H9 (cell line): Measurements from ENCODE around the gene TRIM28. TPM values are rescaled to one million over a fixed set of nuclear protein-coding genes. Genes with fewer than 3 reads are reported as not detected.

Source experiments
- DNase-seq: peaks from one replicate; pipeline ENCODE4 v3.0.0-alpha.2; 2017
- H2AFZ ChIP-seq: one replicate; pipeline ENCODE4 v1.6.1; 2013; ENCODE audit warnings: mild to moderate bottlenecking, low read length, control low read depth, moderate library complexity
- H2AK5ac ChIP-seq: 2 replicates; pipeline ENCODE4 v1.6.1; 2013; ENCODE audit warnings: low read length, control low read depth, mixed read lengths; ENCODE audit not compliant: insufficient read length
- H2BK120ac ChIP-seq: one replicate; pipeline ENCODE4 v1.6.1; 2013; ENCODE audit warnings: low read depth, mild to moderate bottlenecking, low read length, control low read depth, inconsistent platforms; ENCODE audit not compliant: poor library complexity, severe bottlenecking
- H2BK12ac ChIP-seq: 2 replicates; pipeline ENCODE4 v1.6.1; 2013; ENCODE audit warnings: low read length, control low read depth, mixed read lengths, low read depth; ENCODE audit not compliant: insufficient read length
- H2BK15ac ChIP-seq: 2 replicates; pipeline ENCODE4 v1.6.1; 2013; ENCODE audit warnings: low read depth, low read length, control low read depth
- H2BK20ac ChIP-seq: one replicate; pipeline ENCODE4 v1.6.1; 2013; ENCODE audit warnings: low read depth, mild to moderate bottlenecking, low read length, control low read depth, inconsistent platforms; ENCODE audit not compliant: poor library complexity, severe bottlenecking
- H2BK5ac ChIP-seq: 2 replicates; pipeline ENCODE4 v1.6.1; 2013; ENCODE audit warnings: low read length, control low read depth, mixed read lengths; ENCODE audit not compliant: insufficient read length
- H3K14ac ChIP-seq: 2 replicates; pipeline ENCODE4 v1.6.1; 2013; ENCODE audit warnings: low read length, control low read depth; ENCODE audit not compliant: insufficient read depth
- H3K18ac ChIP-seq: 2 replicates; pipeline ENCODE4 v1.6.1; 2013; ENCODE audit warnings: low read depth, mild to moderate bottlenecking, mixed read lengths, low read length, control low read depth; ENCODE audit not compliant: insufficient read length
- H3K23ac ChIP-seq: 2 replicates; pipeline ENCODE4 v1.6.1; 2013; ENCODE audit warnings: low read length, control low read depth, mixed read lengths, low read depth; ENCODE audit not compliant: insufficient read length
- H3K23me2 ChIP-seq: 2 replicates; pipeline ENCODE4 v1.6.1; 2013; ENCODE audit warnings: low read depth, mild to moderate bottlenecking, mixed read lengths, low read length, control low read depth; ENCODE audit not compliant: insufficient read length, poor library complexity, severe bottlenecking
- H3K27ac ChIP-seq: 2 replicates; pipeline ENCODE4 v1.5.1; 2013; ENCODE audit warnings: low read length, control low read depth, mixed read lengths, low read depth; ENCODE audit not compliant: insufficient read length
- H3K27me3 ChIP-seq: 2 replicates; pipeline ENCODE4 v1.6.1; 2013; ENCODE audit warnings: low read length, control low read depth, inconsistent platforms; ENCODE audit not compliant: insufficient read depth
- H3K4ac ChIP-seq: 2 replicates; pipeline ENCODE4 v1.6.1; 2013; ENCODE audit warnings: low read depth, mild to moderate bottlenecking, control low read depth, inconsistent platforms, low read length, moderate library complexity
- H3K4me1 ChIP-seq: 2 replicates; pipeline ENCODE4 v1.6.1; 2013; ENCODE audit warnings: low read length, control low read depth, inconsistent platforms; ENCODE audit not compliant: insufficient read depth
- H3K4me2 ChIP-seq: 2 replicates; pipeline ENCODE4 v1.6.1; 2013; ENCODE audit warnings: low read length, control low read depth, mixed read lengths; ENCODE audit not compliant: insufficient read length, insufficient read depth
- H3K56ac ChIP-seq: 2 replicates; pipeline ENCODE4 v1.6.1; 2013; ENCODE audit warnings: low read depth, mild to moderate bottlenecking, mixed read lengths, low read length, control low read depth; ENCODE audit not compliant: insufficient read length
- H3K79me1 ChIP-seq: 2 replicates; pipeline ENCODE4 v1.6.1; 2013; ENCODE audit warnings: low read depth, mild to moderate bottlenecking, moderate library complexity, low read length, control low read depth, inconsistent platforms; ENCODE audit not compliant: insufficient read depth, poor library complexity, severe bottlenecking
- H3K79me2 ChIP-seq: 2 replicates; pipeline ENCODE4 v1.6.1; 2013; ENCODE audit warnings: low read length, control low read depth, inconsistent platforms; ENCODE audit not compliant: insufficient read depth
- H3K9ac ChIP-seq: 2 replicates; pipeline ENCODE4 v1.6.1; 2013; ENCODE audit warnings: low read length, control low read depth, mixed read lengths; ENCODE audit not compliant: insufficient read length; ENCODE audit errors: extremely low read depth
- H3K9me3 ChIP-seq: one replicate; pipeline ENCODE4 v1.6.1; 2013; ENCODE audit warnings: low read depth, low read length, inconsistent platforms; ENCODE audit not compliant: control insufficient read depth
- H3T11ph ChIP-seq: one replicate; pipeline ENCODE4 v1.6.1; 2013; ENCODE audit warnings: mild to moderate bottlenecking, low read length, control low read depth, inconsistent platforms
- H4K20me1 ChIP-seq: one replicate; pipeline ENCODE4 v1.6.1; 2013; ENCODE audit not compliant: control insufficient read depth, insufficient read length, insufficient read depth
- H4K5ac ChIP-seq: 2 replicates; pipeline ENCODE4 v1.6.1; 2013; ENCODE audit warnings: low read depth, mild to moderate bottlenecking, mixed read lengths, low read length, control low read depth; ENCODE audit not compliant: insufficient read length
- H4K8ac ChIP-seq: replicated peaks from 2 replicates; pipeline ENCODE4 v1.6.1; 2013; ENCODE audit warnings: low read length, control low read depth, mixed read lengths, low read depth; ENCODE audit not compliant: insufficient read length
- H4K91ac ChIP-seq: 2 replicates; pipeline ENCODE4 v1.6.1; 2013; ENCODE audit warnings: low read depth, mild to moderate bottlenecking, moderate library complexity, mixed read lengths, low read length, control low read depth; ENCODE audit not compliant: insufficient read length
- H3K27ac Mint-ChIP-seq, 3 experiments: 2 replicates in 2 of 3; 3 replicates in 1 of 3; pipeline ENCODE4 v1.8.0; 2020 to 2021; ENCODE audit warnings: mixed read lengths in 3 of 3, mild to moderate bottlenecking in 1 of 3, moderate library complexity in 1 of 3
- H3K27me3 Mint-ChIP-seq: 2 replicates; pipeline ENCODE4 v1.8.0; 2021; ENCODE audit warnings: low read depth, mild to moderate bottlenecking, moderate library complexity, mixed read lengths
- H3K36me3 Mint-ChIP-seq, 3 experiments: 2 replicates in 2 of 3; 3 replicates in 1 of 3; pipeline ENCODE4 v1.8.0; 2020 to 2021; ENCODE audit warnings: low read depth in 3 of 3, mixed read lengths in 3 of 3; ENCODE audit not compliant: insufficient read depth in 1 of 3
- H3K4me1 Mint-ChIP-seq, 2 experiments: 2 replicates each; pipeline ENCODE4 v1.8.0; 2020; ENCODE audit warnings: mixed read lengths in 2 of 2
- H3K4me3 Mint-ChIP-seq, 2 experiments: 2 replicates in 1 of 2; 3 replicates in 1 of 2; pipeline ENCODE4 v1.8.0; 2020 to 2021; ENCODE audit warnings: mild to moderate bottlenecking in 2 of 2, mixed read lengths in 2 of 2, moderate library complexity in 1 of 2
- H3K9me3 Mint-ChIP-seq, 2 experiments: 2 replicates in 1 of 2; 3 replicates in 1 of 2; pipeline ENCODE4 v1.8.0; 2020; ENCODE audit warnings: mild to moderate bottlenecking in 2 of 2, mixed read lengths in 2 of 2, moderate library complexity in 1 of 2
- CTCF ChIP-seq: fragments of 200-600 bp; sonication (generic); conservative IDR thresholded peaks from 3 replicates; pipeline ENCODE4 v1.8.0; 2021; ENCODE audit warnings: antibody characterized with exemption, mild to moderate bottlenecking
- WGBS: extraction: QIAGEN DNeasy Blood & Tissue Kit; methylation state at CpG from one replicate; pipeline ENCODE4 v1.1.7; 2013; ENCODE audit warnings: missing lambda C conversion rate, low lambda C conversion rate, mixed read lengths; ENCODE audit not compliant: insufficient read length; ENCODE audit errors: extremely low coverage; 5-methylcytosine and 5-hydroxymethylcytosine counted together
- total RNA-seq: library from RNA; stranded (reverse); gene quantifications from 2 replicates; pipeline ENCODE4 v1.2.1, GENCODE V29; 2021

Gene TRIM28
- total RNA-seq, 1 experiment from 2014 or later, result 1,084 TPM

- Histone ChIP-seq H4K8ac (no peak overlapping the region), H2BK15ac (no peak overlapping the region), H3K27me3 (no peaks in the 10 kb centered on the region), H2AK5ac (no peak overlapping the region), H3K14ac (no peak overlapping the region; the same call in 1 of the 2 replicates), H3K4ac (no peak overlapping the region), H3K27ac (peak overlapping the region; percentile 25), H3T11ph (no peak overlapping the region), H2BK20ac (no peak overlapping the region), H3K4me1 (no peaks in the 10 kb centered on the region), H3K9me3 (no peaks in the 10 kb centered on the region), H2AFZ (no peak overlapping the region), H3K23ac (no peak overlapping the region), H3K79me2 (peaks cover 8% of the 10 kb centered on the region; the same call in 1 of the 2 replicates), H2BK12ac (no peak overlapping the region), H4K20me1 (no peaks in the 10 kb centered on the region), H3K9ac (peak overlapping the region; percentile 83), H2BK120ac (no peak overlapping the region), H3K23me2 (peaks cover 16% of the 10 kb centered on the region), H2BK5ac (no peak overlapping the region), H3K18ac (peak overlapping the region; percentile 13), H3K56ac (no peak overlapping the region), H3K79me1 (no peaks in the 10 kb centered on the region), H4K5ac (no peak overlapping the region), H4K91ac (no peak overlapping the region), H3K4me2 (peak overlapping the region; percentile 89)
- Mint-ChIP-seq H3K36me3 (peaks cover 38 to 78% (median 61%) of the 10 kb centered on the region in 3 experiments; a peak in 6 of 7 replicates), H3K4me1 (peaks cover 24 to 36% of the 10 kb centered on the region in 2 experiments), H3K27ac (peak overlapping the region; percentile 92 to 98 (median 98)), H3K27me3 (peaks cover 1% of the 10 kb centered on the region; the same call in 1 of the 2 replicates), H3K4me3 (peak overlapping the region; percentile 94 to 96), H3K9me3 (no peaks in the 10 kb centered on the region; a peak in 2 of 5 replicates)
- WGBS, result no CpG with 5 or more reads among the region's 18 CpGs
- no peak for TF ChIP-seq CTCF
- DNase-seq, result no peak
Observed at GRCh38 chr19:58553799-58554493, 10.1 kb downstream of the TRIM28 start.
